H1 (cell line): ENCODE data around the gene RPS19.

Experiments used
- CEBPB ChIP-seq: IDR thresholded peaks from 2 replicates; pipeline ENCODE4 v1.6.1; 2012; ENCODE audit warnings: low read depth, low read length
- CREB1 ChIP-seq: IDR thresholded peaks from 2 replicates; pipeline ENCODE4 v1.6.1; 2012; ENCODE audit warnings: inconsistent platforms
- EP300 ChIP-seq, 2 experiments: IDR thresholded peaks; 1 replicate in 1 of 2; 2 replicates in 1 of 2; pipeline ENCODE4 v1.6.1; 2011 to 2012; ENCODE audit warnings: low read depth in 2 of 2, low read length in 2 of 2, mild to moderate bottlenecking in 2 of 2, borderline replicate concordance in 1 of 2, inconsistent platforms in 1 of 2, moderate library complexity in 1 of 2
- POLR2AphosphoS5 ChIP-seq: IDR thresholded peaks from 2 replicates; pipeline ENCODE4 v1.6.1; 2011; ENCODE audit warnings: low read depth, low read length
- SUZ12 ChIP-seq: fragments of 200-600 bp; sonication (generic); IDR thresholded peaks from 2 replicates; pipeline ENCODE4 v1.6.1; 2012; ENCODE audit warnings: mild to moderate bottlenecking, inconsistent platforms, low read length, moderate library complexity, mixed read lengths
- YY1 ChIP-seq: IDR thresholded peaks from 2 replicates; pipeline ENCODE4 v1.6.1; 2011; ENCODE audit warnings: low read depth, mild to moderate bottlenecking, low read length

GRCh38 chr19:41911889-41912731, 52.1 kb downstream of the RPS19 start:
- no peak for TF ChIP-seq CEBPB
- no peak for TF ChIP-seq POLR2AphosphoS5
- TF ChIP-seq SUZ12 = peak; percentile 90
- no peak for TF ChIP-seq EP300 (IDR thresholded peaks at IDR 0.05; ENCODE audit: borderline replicate concordance in 1 of 2, low read depth in 2 of 2, low read length in 2 of 2)
- TF ChIP-seq CREB1 = no peak
- TF ChIP-seq YY1 = no peak
